ENCODE measurements around the gene ATP6AP1. TPM values are rescaled to one million over a fixed set of nuclear protein-coding genes. Genes with fewer than 3 reads are reported as not detected.

The ATP6AP1 gene
- total and polyA plus RNA-seq, 9 of the 15 experiments (the other 6 are each of a cell fraction or from before 2014, with no cell fraction given) = 8.3 to 90.5 (median 52.9) TPM

GRCh38 chrX:154401045-154401799 is 27.3 kb upstream of the ATP6AP1 start (continued):
- no peak for TF ChIP-seq RFX1 (IDR thresholded peaks at IDR 0.05)
- TF ChIP-seq ARID1B (IDR thresholded peaks at IDR 0.05) = no peak
- TF ChIP-seq ZBED1 (IDR thresholded peaks at IDR 0.05) = peak; percentile 91
- TF ChIP-seq ATF7 (IDR thresholded peaks at IDR 0.05) = no peak
- TF ChIP-seq ZFX (CRISPR knock-in tag; IDR thresholded peaks at IDR 0.05) = no peak
- 0 out of 2 replicates have a peak, but pooled peaks have one; percentile 62 for TF ChIP-seq NFXL1 (CRISPR knock-in tag; IDR thresholded peaks at IDR 0.05)
- no peak for TF ChIP-seq STAG1 (CRISPR knock-in tag; IDR thresholded peaks at IDR 0.05; ENCODE audit: borderline replicate concordance)
- no peak for TF ChIP-seq KDM2B (CRISPR knock-in tag; IDR thresholded peaks at IDR 0.05)
- TF ChIP-seq ATF6 (CRISPR knock-in tag; IDR thresholded peaks at IDR 0.05) = no peak
- TF ChIP-seq, protein P1, sequence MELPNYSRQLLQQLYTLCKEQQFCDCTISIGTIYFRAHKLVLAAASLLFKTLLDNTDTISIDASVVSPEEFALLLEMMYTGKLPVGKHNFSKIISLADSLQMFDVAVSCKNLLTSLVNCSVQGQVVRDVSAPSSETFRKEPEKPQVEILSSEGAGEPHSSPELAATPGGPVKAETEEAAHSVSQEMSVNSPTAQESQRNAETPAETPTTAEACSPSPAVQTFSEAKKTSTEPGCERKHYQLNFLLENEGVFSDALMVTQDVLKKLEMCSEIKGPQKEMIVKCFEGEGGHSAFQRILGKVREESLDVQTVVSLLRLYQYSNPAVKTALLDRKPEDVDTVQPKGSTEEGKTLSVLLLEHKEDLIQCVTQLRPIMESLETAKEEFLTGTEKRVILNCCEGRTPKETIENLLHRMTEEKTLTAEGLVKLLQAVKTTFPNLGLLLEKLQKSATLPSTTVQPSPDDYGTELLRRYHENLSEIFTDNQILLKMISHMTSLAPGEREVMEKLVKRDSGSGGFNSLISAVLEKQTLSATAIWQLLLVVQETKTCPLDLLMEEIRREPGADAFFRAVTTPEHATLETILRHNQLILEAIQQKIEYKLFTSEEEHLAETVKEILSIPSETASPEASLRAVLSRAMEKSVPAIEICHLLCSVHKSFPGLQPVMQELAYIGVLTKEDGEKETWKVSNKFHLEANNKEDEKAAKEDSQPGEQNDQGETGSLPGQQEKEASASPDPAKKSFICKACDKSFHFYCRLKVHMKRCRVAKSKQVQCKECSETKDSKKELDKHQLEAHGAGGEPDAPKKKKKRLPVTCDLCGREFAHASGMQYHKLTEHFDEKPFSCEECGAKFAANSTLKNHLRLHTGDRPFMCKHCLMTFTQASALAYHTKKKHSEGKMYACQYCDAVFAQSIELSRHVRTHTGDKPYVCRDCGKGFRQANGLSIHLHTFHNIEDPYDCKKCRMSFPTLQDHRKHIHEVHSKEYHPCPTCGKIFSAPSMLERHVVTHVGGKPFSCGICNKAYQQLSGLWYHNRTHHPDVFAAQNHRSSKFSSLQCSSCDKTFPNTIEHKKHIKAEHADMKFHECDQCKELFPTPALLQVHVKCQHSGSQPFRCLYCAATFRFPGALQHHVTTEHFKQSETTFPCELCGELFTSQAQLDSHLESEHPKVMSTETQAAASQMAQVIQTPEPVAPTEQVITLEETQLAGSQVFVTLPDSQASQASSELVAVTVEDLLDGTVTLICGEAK (IDR thresholded peaks at IDR 0.05) = no peak
- TF ChIP-seq, protein P1 (CRISPR knock-in tag; IDR thresholded peaks at IDR 0.05) = no peak
- TF ChIP-seq HCFC1 (IDR thresholded peaks at IDR 0.05; ENCODE audit: low read depth, low read length) = no peak
- TF ChIP-seq CCNT2 (IDR thresholded peaks at IDR 0.05; ENCODE audit: borderline replicate concordance, extremely low read depth, insufficient read length, low read depth, low read length) = no peak
- TF ChIP-seq NFYB (IDR thresholded peaks at IDR 0.05; ENCODE audit: extremely low read depth, insufficient read length) = no peak
- TF ChIP-seq CBFB (CRISPR knock-in tag; IDR thresholded peaks at IDR 0.05) = 0 out of 2 replicates have a peak, but pooled peaks have one; percentile 39
- no peak for TF ChIP-seq RB1 (IDR thresholded peaks at IDR 0.05; ENCODE audit: low read depth)
- no peak for TF ChIP-seq DIDO1 (tag; IDR thresholded peaks at IDR 0.05; ENCODE audit: low read depth)

Measured in K562 (cell line).